LHCN-M2 (cell line): Measurements from ENCODE around the gene RANBP3. TPM values are rescaled to one million over a fixed set of nuclear protein-coding genes. Genes with fewer than 3 reads are reported as not detected.
"Not testable (repeated sequence)": the region's sequence is repeated elsewhere in the genome, so short reads cannot be mapped to it uniquely, and the experiment has no call there.

Source experiments
- DNase-seq: peaks from one replicate; pipeline ENCODE4 v3.0.0-alpha.2; 2012; ENCODE audit warnings: low read depth
- polyA plus RNA-seq: library from polyadenylated mRNA; unstranded; fragments of >200 nt; gene quantifications from one replicate; pipeline ENCODE4 v1.2.1, GENCODE V29; 2012; ENCODE audit warnings: missing spikeins
- total RNA-seq: library from RNA; depleted of rRNA; stranded (reverse); fragments of >200 nt; gene quantifications from 2 replicates; pipeline ENCODE4 v1.2.3, GENCODE V29; 2014; rRNA removed

RANBP3 gene, protein sequence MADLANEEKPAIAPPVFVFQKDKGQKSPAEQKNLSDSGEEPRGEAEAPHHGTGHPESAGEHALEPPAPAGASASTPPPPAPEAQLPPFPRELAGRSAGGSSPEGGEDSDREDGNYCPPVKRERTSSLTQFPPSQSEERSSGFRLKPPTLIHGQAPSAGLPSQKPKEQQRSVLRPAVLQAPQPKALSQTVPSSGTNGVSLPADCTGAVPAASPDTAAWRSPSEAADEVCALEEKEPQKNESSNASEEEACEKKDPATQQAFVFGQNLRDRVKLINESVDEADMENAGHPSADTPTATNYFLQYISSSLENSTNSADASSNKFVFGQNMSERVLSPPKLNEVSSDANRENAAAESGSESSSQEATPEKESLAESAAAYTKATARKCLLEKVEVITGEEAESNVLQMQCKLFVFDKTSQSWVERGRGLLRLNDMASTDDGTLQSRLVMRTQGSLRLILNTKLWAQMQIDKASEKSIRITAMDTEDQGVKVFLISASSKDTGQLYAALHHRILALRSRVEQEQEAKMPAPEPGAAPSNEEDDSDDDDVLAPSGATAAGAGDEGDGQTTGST
- total RNA-seq = 74.1 and 81.2 TPM in 2 replicates
- 50.4 TPM for polyA plus RNA-seq

GRCh38 chr19:5977785-5978605 is at the start of gene RANBP3:
RANBP3 (minus strand) TSS chr19:5978140; CDS start chr19:5978082, 58 bp downstream.
- DNase-seq = peak; percentile 97

- DNase-seq = no peak
These were observed 48.7 kb upstream of the RANBP3 start for GRCh38 chr19:6026390-6027227.

- DNase-seq = not testable (repeated sequence)
These were observed 46.8 kb upstream of the RANBP3 start for GRCh38 chr19:6024756-6025155.

- no peak for DNase-seq
These were observed 46.0 kb upstream of the RANBP3 start for GRCh38 chr19:6023936-6024335.

GRCh38 chr19:6023085-6023682 is 45.2 kb upstream of the RANBP3 start:
- peak; percentile 47 for DNase-seq

- DNase-seq = no peak
These were observed 44.7 kb upstream of the RANBP3 start for GRCh38 chr19:6022570-6023064.

DNA sequence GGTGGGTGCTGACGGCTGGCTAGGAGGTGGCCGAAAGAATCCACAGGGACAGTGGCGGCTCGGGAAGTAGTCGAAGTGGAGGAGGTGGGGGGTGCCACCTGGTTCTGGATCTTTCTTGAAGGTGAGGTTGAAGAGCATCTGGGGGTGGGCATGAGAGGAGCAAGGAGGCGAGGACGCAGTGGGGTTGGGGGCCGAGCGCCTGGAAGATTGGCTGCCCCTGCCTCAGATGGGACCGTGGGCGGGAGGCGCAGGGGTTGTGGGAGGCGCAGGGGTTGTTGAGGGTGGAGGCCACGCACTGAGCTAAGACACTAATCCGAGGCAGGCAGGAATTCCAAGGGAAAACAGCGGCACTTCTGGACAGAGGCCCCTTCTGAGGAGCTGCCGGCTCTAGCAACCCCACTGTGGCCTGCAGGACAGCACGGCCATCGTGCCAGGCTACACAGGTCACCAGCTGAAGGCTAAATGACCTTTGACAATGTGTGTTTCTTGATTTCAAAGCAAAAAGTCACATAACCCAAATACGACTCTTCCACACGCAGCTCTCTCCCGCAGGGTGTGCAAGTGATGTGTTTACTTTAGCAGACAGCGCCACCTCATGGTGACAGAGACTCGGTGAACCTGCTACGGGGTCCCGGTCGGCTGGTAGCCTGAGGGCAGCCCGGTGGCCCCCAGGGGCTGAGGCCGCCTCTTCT is 44.1 kb upstream of the RANBP3 start:
- peak; percentile 52 for DNase-seq

- no peak for DNase-seq
These were observed 43.2 kb upstream of the RANBP3 start for GRCh38 chr19:6020972-6021805.

GRCh38 chr19:6020166-6020882 is 42.4 kb upstream of the RANBP3 start:
- DNase-seq = no peak

- no peak for DNase-seq
These were observed 40.8 kb upstream of the RANBP3 start for GRCh38 chr19:6018786-6019185.

GRCh38 chr19:6017576-6017975 is 39.6 kb upstream of the RANBP3 start:
- no peak for DNase-seq

DNA sequence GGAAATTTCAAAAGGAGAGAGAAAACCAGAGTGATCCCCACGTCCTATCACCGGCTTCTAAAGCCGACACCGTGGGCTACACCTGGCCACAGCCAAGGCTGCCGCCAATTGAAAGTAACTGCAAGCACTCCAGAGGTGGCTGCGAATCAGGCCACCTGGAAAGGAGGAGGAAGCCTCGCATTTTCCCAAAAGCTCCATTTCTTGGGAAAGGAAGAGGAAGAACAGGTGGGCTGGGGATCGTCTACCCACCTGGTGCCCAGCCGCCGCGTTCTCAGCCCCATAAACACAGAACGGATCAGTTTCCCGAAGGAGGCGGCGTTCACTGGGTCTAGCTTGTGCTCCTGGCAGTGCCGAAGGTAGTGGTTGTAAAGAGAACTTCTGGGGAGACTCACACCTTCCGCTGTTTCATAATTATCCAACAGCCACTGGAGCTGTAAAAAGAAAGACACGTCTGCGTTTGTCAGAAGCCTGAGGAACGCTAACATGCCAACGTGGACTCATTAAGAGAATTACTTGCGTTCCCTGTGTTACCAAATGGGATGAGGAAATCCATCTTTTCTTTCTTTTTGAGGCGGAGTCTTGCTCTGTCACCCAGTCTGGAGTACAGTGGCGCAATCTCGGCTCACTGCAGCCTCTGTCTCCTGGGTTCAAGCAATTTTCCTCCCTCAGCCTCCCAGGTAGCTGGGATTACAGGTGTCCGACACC is 38.1 kb upstream of the RANBP3 start:
- no peak for DNase-seq

- no peak for DNase-seq
These were observed 36.7 kb upstream of the RANBP3 start for GRCh38 chr19:6014551-6015135.

DNA sequence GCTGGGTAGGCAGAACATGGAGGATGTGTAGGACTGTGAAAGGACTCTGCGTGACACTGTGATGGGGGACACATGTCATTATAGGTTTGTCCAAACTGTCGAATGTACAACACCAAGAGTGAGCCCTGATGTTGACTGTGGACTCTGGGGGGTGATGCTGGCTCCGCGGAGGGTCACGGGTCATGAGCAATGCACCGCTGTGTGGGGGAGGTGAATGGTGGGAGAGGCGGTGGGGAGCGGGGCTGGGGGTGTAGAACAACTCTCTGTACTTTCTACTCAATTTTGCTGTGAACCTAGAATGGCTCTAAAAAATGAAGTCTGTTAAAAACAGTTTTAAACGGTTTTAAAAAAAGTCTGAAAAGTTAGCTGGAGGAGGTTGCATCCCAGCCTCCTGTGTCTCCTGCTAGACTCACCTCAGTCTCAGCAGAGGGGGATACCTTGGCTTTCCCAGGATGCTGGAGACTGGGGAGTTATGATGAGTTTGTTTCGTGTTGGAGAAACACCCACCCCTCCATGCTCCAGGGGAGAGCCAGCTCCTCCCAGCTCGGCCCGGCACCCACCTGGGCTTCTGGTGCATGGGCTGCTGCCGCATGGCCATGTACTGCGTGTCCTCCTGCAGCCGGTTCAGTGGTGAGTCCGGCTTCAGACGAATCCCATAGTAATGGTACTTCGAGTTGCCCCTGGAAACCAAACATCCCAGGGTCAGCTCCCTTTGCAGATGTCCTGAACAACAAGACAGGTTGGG is 34.7 kb upstream of the RANBP3 start:
- DNase-seq = no peak

DNA sequence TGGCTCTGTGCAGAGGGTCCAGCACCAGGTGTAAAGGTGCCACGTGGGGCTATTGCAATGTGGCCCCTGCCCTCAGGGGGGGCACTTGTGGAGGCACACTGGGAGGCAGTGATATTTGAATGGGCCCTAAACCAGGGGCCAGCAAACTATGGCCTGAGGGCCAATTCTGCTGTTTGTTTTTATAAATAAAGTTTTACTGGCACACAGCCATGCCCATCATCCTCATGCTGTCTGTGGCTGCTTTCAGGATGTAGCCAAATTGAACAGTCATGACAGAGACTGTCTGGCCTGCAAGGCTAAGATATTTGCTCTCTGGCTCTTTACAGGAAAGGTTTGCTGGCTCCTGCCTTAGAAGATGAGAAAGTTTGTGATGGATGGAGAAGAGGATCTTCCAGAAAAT is 33.9 kb upstream of the RANBP3 start:
- DNase-seq = no peak

- no peak for DNase-seq
These were observed 33.3 kb upstream of the RANBP3 start for GRCh38 chr19:6011206-6011605.

DNA sequence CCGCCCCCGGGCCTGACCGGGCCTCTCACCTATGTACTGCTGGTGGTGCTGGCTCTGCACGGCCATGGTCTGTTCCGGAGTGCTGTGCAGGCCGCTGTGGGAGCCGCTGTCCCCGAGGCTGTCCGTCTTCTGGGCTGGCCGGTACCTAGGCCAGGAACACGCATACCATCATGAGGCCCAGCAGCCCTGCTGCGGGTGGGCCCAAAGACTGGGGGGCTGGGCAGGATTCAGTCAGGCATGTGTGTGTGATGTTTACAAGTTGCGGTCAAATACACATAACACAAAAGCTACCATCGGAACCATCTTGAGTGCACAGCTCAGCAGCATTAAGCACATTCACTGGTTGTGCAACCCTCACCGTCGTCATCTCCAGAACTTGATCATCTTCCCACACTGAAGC is 32.2 kb upstream of the RANBP3 start:
- no peak for DNase-seq
